Fibroblast of mammary gland (primary cell): Measurements from ENCODE around the gene CPNE6.
A peak's percentile ranks its signal among the peaks of the same experiment; 100 is the strongest.
"Not testable (repeated sequence)": the region's sequence is repeated elsewhere in the genome, so short reads cannot be mapped to it uniquely, and the experiment has no call there.

ENCODE experiments used
- DNase-seq: peaks from one replicate; pipeline ENCODE4 v3.0.0-alpha.2; 2010; ENCODE audit warnings: low read depth
- H3K4me3 ChIP-seq: 2 replicates; pipeline ENCODE4 v1.5.1; 2011; ENCODE audit warnings: low read depth, mild to moderate bottlenecking, low read length, moderate library complexity; ENCODE audit not compliant: control insufficient read depth
- TF ChIP-seq, protein P1 (sequence below): conservative IDR thresholded peaks from 2 replicates; pipeline ENCODE4 v1.5.1; 2011; ENCODE audit warnings: low read depth, low read length, inconsistent platforms; ENCODE audit not compliant: control insufficient read depth, insufficient read depth

Gene CPNE6

DNA sequence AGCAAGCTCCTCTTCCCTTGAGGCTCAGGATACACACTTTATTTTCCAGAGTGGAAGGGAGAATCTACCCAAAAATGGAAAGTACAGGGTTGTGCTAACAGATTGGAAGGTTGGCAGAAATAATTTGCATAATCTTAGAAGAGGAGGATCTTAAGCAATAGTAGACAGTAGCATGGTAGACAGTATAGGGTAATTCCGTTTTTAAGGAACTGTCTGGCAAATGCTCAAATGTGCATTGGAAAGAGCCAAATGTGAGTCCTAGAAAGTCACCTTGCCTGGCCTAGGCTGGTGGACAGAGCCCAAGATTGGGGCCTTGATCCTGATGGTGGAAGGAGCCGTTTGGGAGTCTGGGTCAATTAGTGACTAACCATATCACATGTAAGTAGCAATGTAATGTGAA is 32.7 kb upstream of the CPNE6 start:
- TF ChIP-seq, protein P1, sequence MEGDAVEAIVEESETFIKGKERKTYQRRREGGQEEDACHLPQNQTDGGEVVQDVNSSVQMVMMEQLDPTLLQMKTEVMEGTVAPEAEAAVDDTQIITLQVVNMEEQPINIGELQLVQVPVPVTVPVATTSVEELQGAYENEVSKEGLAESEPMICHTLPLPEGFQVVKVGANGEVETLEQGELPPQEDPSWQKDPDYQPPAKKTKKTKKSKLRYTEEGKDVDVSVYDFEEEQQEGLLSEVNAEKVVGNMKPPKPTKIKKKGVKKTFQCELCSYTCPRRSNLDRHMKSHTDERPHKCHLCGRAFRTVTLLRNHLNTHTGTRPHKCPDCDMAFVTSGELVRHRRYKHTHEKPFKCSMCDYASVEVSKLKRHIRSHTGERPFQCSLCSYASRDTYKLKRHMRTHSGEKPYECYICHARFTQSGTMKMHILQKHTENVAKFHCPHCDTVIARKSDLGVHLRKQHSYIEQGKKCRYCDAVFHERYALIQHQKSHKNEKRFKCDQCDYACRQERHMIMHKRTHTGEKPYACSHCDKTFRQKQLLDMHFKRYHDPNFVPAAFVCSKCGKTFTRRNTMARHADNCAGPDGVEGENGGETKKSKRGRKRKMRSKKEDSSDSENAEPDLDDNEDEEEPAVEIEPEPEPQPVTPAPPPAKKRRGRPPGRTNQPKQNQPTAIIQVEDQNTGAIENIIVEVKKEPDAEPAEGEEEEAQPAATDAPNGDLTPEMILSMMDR: no peak
- DNase-seq: no peak
- H3K4me3 ChIP-seq: no peak overlapping the region

DNA sequence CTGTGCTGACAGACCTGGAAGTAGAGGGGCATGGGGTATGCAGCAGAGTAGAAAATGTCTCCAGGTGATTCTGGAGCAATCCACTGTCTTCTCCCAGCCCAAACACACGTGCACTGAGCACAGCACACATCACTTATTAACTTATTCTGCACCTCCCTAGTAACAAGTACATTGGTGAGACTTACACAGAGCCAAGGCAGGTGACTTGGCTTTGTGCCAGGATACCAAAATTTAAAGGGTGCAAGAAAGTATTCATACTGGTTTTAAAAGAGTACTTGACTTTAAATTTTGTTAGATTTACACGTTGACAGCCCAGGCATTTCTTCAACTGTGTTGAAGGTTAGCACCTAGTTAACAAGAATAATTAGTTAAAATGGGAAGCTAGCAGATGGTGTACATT is 30.7 kb upstream of the CPNE6 start:
- DNase-seq: no peak
- TF ChIP-seq, protein P1: no peak
- H3K4me3 ChIP-seq: no peak overlapping the region

- DNase-seq: no peak
- TF ChIP-seq, protein P1: no peak
Measured at GRCh38 chr14:24042746-24043145, 28.6 kb upstream of the CPNE6 start.

DNA sequence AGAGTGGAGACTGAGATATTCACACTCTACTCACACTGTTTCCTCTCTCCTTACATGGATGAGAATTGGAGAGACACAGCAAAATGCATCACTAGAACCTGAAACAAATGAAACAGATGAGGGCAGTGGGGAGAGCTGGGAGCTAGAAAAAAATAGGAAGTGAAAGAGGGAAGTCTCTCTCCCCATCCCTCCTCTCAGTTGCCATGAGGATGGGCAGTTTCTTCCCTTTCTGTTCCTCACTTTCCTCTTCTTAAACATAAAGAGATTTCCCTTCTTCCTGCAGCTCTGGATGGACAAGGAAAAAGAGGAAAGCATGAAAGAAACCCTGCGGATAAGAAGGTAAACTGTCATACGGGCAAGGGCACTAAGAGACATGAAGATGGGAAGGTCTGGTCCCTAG is 22.4 kb upstream of the CPNE6 start:
- not testable (repeated sequence) for H3K4me3 ChIP-seq, DNase-seq

More at GRCh38 chr14:24042746-24043145, 28.6 kb upstream of the CPNE6 start:
- H3K4me3 ChIP-seq: no peak overlapping the region

GRCh38 chr14:24050753-24051152 is 20.6 kb upstream of the CPNE6 start:
- DNase-seq, H3K4me3 ChIP-seq: not testable (repeated sequence)

GRCh38 chr14:24051176-24051788 is 20.1 kb upstream of the CPNE6 start:
- no peak for DNase-seq
- TF ChIP-seq, protein P1: no peak
- H3K4me3 ChIP-seq: peak overlapping the region; percentile 13

GRCh38 chr14:24051789-24052655 is 19.3 kb upstream of the CPNE6 start, which contains the start of gene CARMIL3:
TSS of gene CARMIL3 (plus strand) at chr14:24052009. CDS start at chr14:24052154, 145 bp downstream.
- peak within 1 kb of the TSS; percentile 38 for H3K4me3 ChIP-seq

More at GRCh38 chr14:24051789-24052655, 19.3 kb upstream of the CPNE6 start, which contains the start of gene CARMIL3:
- TF ChIP-seq, protein P1: no peak
- DNase-seq: peak; percentile 16
